ENCODE results near the gene SEBOX. TPM values are rescaled to one million over a fixed set of nuclear protein-coding genes. Genes with fewer than 3 reads are reported as not detected.

Gene SEBOX
- total RNA-seq, 1 donor from 2014 or later = not detected

DNA sequence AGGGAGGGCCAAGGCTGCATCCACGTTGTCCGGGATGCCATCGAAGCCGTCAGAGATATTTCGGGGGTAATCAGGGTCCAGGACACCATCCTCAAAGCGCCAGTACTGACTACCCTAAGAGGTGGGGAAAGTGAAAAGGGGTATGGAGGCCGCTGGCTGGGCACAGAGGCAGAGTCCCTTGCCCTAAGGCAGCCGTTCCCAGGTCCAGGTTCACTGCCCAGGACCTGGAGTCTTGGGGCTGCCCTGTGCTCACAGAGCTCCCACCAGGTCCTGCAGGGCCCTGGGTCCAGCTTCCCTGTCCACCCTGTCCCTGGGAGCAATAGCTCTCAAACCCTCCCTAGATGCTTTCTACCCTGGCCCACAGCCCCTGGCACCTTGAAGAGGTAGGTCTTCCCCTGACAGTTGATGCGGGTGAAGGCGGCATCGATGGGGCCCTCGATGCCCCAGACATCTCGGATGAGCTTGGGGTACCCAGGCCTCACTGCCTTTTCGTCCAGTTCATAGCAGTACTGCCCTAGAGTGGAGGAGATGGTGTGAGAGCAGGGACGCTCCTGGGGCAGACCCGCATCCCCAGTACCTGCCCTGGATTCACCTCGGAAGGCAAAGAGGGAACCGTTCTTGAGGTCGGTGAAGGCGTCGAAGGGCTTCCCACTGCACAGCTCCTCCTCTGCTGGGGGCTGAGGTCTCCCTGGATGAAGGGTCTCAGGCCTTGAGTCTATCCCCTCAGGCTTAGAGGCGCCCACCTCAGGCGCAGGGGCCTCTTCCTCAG, 4.1 kb upstream of the SEBOX start:
- Mint-ChIP-seq H3K4me1 (ENCODE audit: low read depth) (peaks cover 33% of the 10 kb centered on the region), H3K4me3 (ENCODE audit: low read depth) (peak overlapping the region; percentile 64), H3K27me3 (peaks cover 15% of the 10 kb centered on the region), H3K9me3 (ENCODE audit: low read depth) (no peaks in the 10 kb centered on the region), H3K27ac (peak overlapping the region; percentile 96), H3K36me3 (ENCODE audit: insufficient read depth) (no peaks in the 10 kb centered on the region)
- TF ChIP-seq, protein P1, sequence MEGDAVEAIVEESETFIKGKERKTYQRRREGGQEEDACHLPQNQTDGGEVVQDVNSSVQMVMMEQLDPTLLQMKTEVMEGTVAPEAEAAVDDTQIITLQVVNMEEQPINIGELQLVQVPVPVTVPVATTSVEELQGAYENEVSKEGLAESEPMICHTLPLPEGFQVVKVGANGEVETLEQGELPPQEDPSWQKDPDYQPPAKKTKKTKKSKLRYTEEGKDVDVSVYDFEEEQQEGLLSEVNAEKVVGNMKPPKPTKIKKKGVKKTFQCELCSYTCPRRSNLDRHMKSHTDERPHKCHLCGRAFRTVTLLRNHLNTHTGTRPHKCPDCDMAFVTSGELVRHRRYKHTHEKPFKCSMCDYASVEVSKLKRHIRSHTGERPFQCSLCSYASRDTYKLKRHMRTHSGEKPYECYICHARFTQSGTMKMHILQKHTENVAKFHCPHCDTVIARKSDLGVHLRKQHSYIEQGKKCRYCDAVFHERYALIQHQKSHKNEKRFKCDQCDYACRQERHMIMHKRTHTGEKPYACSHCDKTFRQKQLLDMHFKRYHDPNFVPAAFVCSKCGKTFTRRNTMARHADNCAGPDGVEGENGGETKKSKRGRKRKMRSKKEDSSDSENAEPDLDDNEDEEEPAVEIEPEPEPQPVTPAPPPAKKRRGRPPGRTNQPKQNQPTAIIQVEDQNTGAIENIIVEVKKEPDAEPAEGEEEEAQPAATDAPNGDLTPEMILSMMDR (IDR thresholded peaks at IDR 0.05; ENCODE audit: unreplicated experiment) = no peak
- no peak for DNase-seq (ENCODE audit: low spot score, unreplicated experiment)

DNA sequence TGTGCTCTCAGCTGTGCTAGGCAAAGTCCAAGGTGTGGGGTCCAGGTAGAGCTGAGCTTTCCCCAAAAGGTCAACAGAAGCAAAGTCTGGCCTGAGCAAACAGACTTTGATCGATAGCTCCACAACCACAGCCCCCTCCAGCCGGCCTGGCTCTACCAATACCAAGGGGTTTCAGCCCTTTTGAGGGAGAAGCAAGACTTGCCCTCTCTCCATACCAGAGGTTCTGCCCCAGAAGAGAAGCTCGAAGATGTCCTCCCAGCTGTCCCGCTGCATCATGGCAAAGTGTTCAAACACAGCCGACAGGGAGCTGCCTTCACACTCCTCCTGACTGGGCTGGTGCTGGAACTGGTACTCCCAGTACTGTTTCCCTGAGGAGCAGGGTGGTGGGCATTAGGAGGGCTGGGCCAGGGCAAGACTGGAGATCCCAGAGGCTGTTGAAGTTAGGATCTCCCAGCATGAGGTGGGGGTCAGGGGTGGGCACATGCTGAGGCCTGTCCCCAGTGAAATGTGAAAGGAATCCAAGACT, 3.4 kb upstream of the SEBOX start:
- Mint-ChIP-seq H3K27me3 (peaks cover 10% of the 10 kb centered on the region), H3K4me3 (ENCODE audit: low read depth) (peak overlapping the region; percentile 50), H3K27ac (peak overlapping the region; percentile 92), H3K9me3 (ENCODE audit: low read depth) (no peaks in the 10 kb centered on the region), H3K4me1 (ENCODE audit: low read depth) (peaks cover 31% of the 10 kb centered on the region), H3K36me3 (ENCODE audit: insufficient read depth) (no peaks in the 10 kb centered on the region)
- no peak for DNase-seq (ENCODE audit: low spot score, unreplicated experiment)
- TF ChIP-seq, protein P1 (IDR thresholded peaks at IDR 0.05; ENCODE audit: unreplicated experiment) = no peak

- TF ChIP-seq, protein P1 (IDR thresholded peaks at IDR 0.05; ENCODE audit: unreplicated experiment) = no peak
Measured at GRCh38 chr17:28367641-28368305, 2.8 kb upstream of the SEBOX start.

GRCh38 chr17:28366605-28367004, 1.6 kb upstream of the SEBOX start:
- Mint-ChIP-seq H3K4me3 (ENCODE audit: low read depth) (no peak overlapping the region), H3K4me1 (ENCODE audit: low read depth) (peaks cover 31% of the 10 kb centered on the region), H3K27me3 (no peaks in the 10 kb centered on the region), H3K36me3 (ENCODE audit: insufficient read depth) (no peaks in the 10 kb centered on the region), H3K27ac (peak overlapping the region; percentile 41), H3K9me3 (ENCODE audit: low read depth) (no peaks in the 10 kb centered on the region)
- no peak for DNase-seq (ENCODE audit: low spot score, unreplicated experiment)
- TF ChIP-seq, protein P1 (IDR thresholded peaks at IDR 0.05; ENCODE audit: unreplicated experiment) = no peak

More at GRCh38 chr17:28367641-28368305, 2.8 kb upstream of the SEBOX start:
- DNase-seq (ENCODE audit: low spot score, unreplicated experiment) = no peak
- Mint-ChIP-seq H3K4me3 (ENCODE audit: low read depth) (peak overlapping the region; percentile 50), H3K36me3 (ENCODE audit: insufficient read depth) (no peaks in the 10 kb centered on the region), H3K27me3 (peaks cover 4% of the 10 kb centered on the region), H3K27ac (peak overlapping the region; percentile 92), H3K9me3 (ENCODE audit: low read depth) (no peaks in the 10 kb centered on the region), H3K4me1 (ENCODE audit: low read depth) (peaks cover 31% of the 10 kb centered on the region)

GRCh38 chr17:28365487-28365886, 488 bp upstream of the SEBOX start:
- no peak for DNase-seq (ENCODE audit: low spot score, unreplicated experiment)
- peaks cover 5% of the 10 kb centered on the region for H3K36me3 Mint-ChIP-seq (ENCODE audit: insufficient read depth)
- no peaks in the 10 kb centered on the region for H3K9me3 Mint-ChIP-seq (ENCODE audit: low read depth)
- no peaks in the 10 kb centered on the region for H3K27me3 Mint-ChIP-seq
- peaks cover 28% of the 10 kb centered on the region for H3K4me1 Mint-ChIP-seq (ENCODE audit: low read depth)
- H3K4me3 Mint-ChIP-seq (ENCODE audit: low read depth) = no peak overlapping the region
- TF ChIP-seq, protein P1 (IDR thresholded peaks at IDR 0.05; ENCODE audit: unreplicated experiment) = no peak
- no peak overlapping the region for H3K27ac Mint-ChIP-seq

All from progenitor cell of endocrine pancreas (in vitro differentiated cells).